ENCODE data around the gene IFIT2. TPM values are rescaled to one million over a fixed set of nuclear protein-coding genes. Genes with fewer than 3 reads are reported as not detected.

Gene IFIT2
- total RNA-seq, 1 experiment from 2014 or later = not detected

GRCh38 chr10:89296220-89296648, 5.6 kb upstream of the IFIT2 start:
- Histone ChIP-seq H4K8ac (replicated peaks; ENCODE audit: insufficient read length, low read depth, low read length) (no peak overlapping the region), H3K23me2 (ENCODE audit: insufficient read length, low read depth, low read length, poor library complexity, severe bottlenecking) (no peaks in the 10 kb centered on the region), H2BK5ac (ENCODE audit: insufficient read length, low read length) (no peak overlapping the region), H2BK120ac (ENCODE audit: low read depth, low read length, poor library complexity, severe bottlenecking) (no peak overlapping the region), H3K18ac (ENCODE audit: insufficient read length, low read depth, low read length) (no peak overlapping the region), H2AK5ac (ENCODE audit: insufficient read length, low read length) (no peak overlapping the region), H2AFZ (ENCODE audit: low read length) (no peak overlapping the region), H4K91ac (ENCODE audit: insufficient read length, low read depth, low read length) (no peak overlapping the region), H3T11ph (ENCODE audit: low read length) (no peak overlapping the region), H4K5ac (ENCODE audit: insufficient read length, low read depth, low read length) (no peak overlapping the region), H2BK15ac (ENCODE audit: low read depth, low read length) (no peak overlapping the region), H3K23ac (ENCODE audit: insufficient read length, low read depth, low read length) (no peak overlapping the region), H3K9ac (ENCODE audit: extremely low read depth, insufficient read length, low read length) (no peak overlapping the region), H3K4me1 (ENCODE audit: insufficient read depth, low read length) (no peaks in the 10 kb centered on the region), H3K4me2 (ENCODE audit: insufficient read depth, insufficient read length, low read length) (no peak overlapping the region), H3K4ac (ENCODE audit: low read depth, low read length) (no peak overlapping the region), H3K27me3 (ENCODE audit: insufficient read depth, low read length) (no peaks in the 10 kb centered on the region), H3K27ac (ENCODE audit: insufficient read length, low read depth, low read length) (no peak overlapping the region), H4K20me1 (ENCODE audit: control insufficient read depth, insufficient read depth, insufficient read length) (no peaks in the 10 kb centered on the region), H2BK12ac (ENCODE audit: insufficient read length, low read depth, low read length) (no peak overlapping the region), H2BK20ac (ENCODE audit: low read depth, low read length, poor library complexity, severe bottlenecking) (no peak overlapping the region), H3K56ac (ENCODE audit: insufficient read length, low read depth, low read length) (no peak overlapping the region), H3K79me1 (ENCODE audit: insufficient read depth, low read depth, low read length, poor library complexity, severe bottlenecking) (no peaks in the 10 kb centered on the region), H3K9me3 (ENCODE audit: control insufficient read depth, low read depth, low read length) (no peaks in the 10 kb centered on the region), H3K79me2 (ENCODE audit: insufficient read depth, low read length) (no peaks in the 10 kb centered on the region), H3K14ac (ENCODE audit: insufficient read depth, low read length) (no peak overlapping the region)
- H3K4me3 Mint-ChIP-seq = no peak overlapping the region
- no CpG with 5 or more reads among the region's 5 CpGs for WGBS (ENCODE audit: extremely low coverage, insufficient read length, low lambda C conversion rate)
- H3K27me3 Mint-ChIP-seq (ENCODE audit: low read depth) = no peaks in the 10 kb centered on the region; the same call in none of the 2 replicates
- peaks cover 4% of the 10 kb centered on the region in 2 experiments; a peak in 2 of 4 replicates for H3K4me1 Mint-ChIP-seq
- H3K36me3 Mint-ChIP-seq (ENCODE audit: insufficient read depth in 1 of 3, low read depth in 3 of 3) = peaks cover 0 to 2% (median 0%) of the 10 kb centered on the region in 3 experiments; a peak in 2 of 7 replicates
- H3K9me3 Mint-ChIP-seq = peaks cover 0 to 3% of the 10 kb centered on the region in 2 experiments; a peak in 1 of 5 replicates
- 0 out of 7 replicates have a peak overlapping the region, but pooled peaks of 1 of the 3 experiments have one; percentile 74 for H3K27ac Mint-ChIP-seq
- no peak for TF ChIP-seq CTCF (conservative IDR thresholded peaks at IDR 0.05)
- DNase-seq = no peak

All from H9 (cell line).